ENCODE results near the gene EPHB4. TPM values are rescaled to one million over a fixed set of nuclear protein-coding genes. Genes with fewer than 3 reads are reported as not detected.
A peak's percentile ranks its signal among the peaks of the same experiment; 100 is the strongest.
"Not testable (repeated sequence)": the region's sequence is repeated elsewhere in the genome, so short reads cannot be mapped to it uniquely, and the experiment has no call there.

Gene EPHB4
- total RNA-seq, 1 donor from 2014 or later: 22.7 TPM

DNA sequence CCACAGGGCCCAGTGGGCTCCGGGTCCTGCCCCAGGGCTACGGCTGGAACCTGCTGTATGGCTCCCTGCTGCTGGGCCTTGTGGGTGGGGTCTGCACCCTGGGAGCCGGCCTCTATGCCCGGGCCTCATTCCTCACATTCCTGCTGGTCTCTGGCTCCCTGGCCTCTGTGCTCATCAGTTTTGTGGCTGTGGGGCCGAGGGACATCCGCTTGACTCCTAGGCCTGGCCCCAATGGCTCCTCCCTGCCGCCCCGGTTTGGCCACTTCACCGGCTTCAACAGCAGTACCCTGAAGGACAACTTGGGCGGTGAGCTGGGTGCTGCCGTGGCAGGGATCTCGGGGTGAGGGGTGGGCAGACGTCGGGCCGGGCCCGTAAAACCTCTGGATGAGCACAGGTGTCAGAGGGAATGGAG, 29.6 kb upstream of the EPHB4 start:
- DNase-seq (no peak), ATAC-seq (no peak)
- intact Hi-C loops (cut with micrococcal nuclease): loop anchor here (10.0 kb wide), 1 partner anchor 152 kb away; the partner anchor contains the start of gene POP7

- DNase-seq (no peak), ATAC-seq (no peak)
- intact Hi-C loops (cut with micrococcal nuclease): loop anchor here (10.0 kb wide), 1 partner anchor 151 kb away; the partner anchor contains the start of gene POP7
Measured at GRCh38 chr7:100855515-100855914, 28.2 kb upstream of the EPHB4 start.

DNA sequence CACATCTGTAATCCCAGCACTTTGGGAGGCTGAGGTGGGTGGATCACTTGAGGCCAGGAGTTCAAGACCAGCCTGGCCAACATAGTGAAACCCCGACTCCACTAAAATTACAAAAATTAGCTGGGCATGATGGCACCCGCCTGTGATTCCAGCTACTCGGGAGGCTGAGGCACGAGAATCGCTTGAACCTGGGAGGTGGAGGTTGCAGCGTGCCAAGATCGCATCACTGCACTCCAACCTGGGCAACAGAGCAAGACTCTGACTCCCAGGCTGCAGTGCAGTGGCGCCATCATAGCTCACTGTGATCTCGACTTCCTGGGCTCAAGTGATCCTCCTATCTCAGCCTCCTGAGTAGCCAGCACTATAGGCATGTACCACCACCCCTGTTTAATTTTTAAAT, 27.6 kb upstream of the EPHB4 start:
- not testable (repeated sequence) for ATAC-seq, DNase-seq
- intact Hi-C loops (cut with micrococcal nuclease): loop anchor here (10.0 kb wide), 1 partner anchor 150 kb away; the partner anchor contains the start of gene POP7

- DNase-seq: no peak
- intact Hi-C loops (cut with micrococcal nuclease): loop anchor here (10.0 kb wide), 1 partner anchor 150 kb away; the partner anchor contains the start of gene POP7
- ATAC-seq: no peak
Measured at GRCh38 chr7:100854146-100854895, 27.0 kb upstream of the EPHB4 start.

DNA sequence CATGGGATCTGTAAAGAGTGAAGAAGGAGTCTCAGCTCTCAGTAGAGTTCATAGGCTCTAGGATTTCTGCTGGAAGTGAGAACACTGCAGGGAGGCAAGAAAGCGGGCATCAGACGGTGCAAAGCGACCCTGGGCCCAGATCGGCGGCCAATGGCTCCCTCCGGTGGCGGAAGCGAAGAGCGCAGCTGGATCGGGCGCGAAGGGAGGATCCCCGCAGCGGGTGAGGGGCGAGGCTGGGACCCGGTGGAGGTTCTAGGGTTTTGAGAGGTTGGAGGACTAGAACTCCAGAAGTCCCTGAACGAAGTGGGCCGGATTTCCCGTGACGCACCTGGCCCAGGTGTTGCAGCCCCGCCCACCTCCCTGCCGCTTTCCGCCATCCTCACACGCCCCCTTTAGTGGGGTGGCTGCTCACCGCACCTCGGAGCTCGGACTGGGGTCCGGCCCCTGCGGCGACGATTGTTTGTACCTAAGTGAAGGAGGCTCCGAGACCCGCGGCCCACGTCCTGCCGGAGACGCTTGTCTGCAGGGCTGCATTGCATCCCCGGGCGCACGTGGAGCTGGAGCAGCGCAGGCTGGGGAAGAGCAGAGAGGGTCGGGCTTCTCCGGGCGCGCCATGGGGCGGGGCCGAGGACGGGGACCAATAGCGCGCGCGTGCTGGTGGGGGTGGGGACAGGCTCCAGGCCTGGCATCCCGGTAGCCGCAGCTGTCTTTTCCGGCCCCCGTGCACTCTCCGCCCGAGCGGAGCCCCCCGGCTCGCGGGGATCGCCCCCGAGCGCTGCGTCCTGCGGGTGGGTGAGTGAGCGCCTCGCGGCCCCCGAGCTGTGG, 24.9 kb upstream of the EPHB4 start, which contains the start of gene SLC12A9:
Gene SLC12A9 (plus strand): TSS at position 666 of the 825 bp plus-strand sequence. CDS start 1,485 bp downstream, outside the sequence.
- peak; percentile 100 for ATAC-seq
- intact Hi-C loops (cut with micrococcal nuclease): loop anchor here (10.0 kb wide), 1 partner anchor 147 kb away; the partner anchor contains the start of gene POP7
- DNase-seq: peak; percentile 95

DNA sequence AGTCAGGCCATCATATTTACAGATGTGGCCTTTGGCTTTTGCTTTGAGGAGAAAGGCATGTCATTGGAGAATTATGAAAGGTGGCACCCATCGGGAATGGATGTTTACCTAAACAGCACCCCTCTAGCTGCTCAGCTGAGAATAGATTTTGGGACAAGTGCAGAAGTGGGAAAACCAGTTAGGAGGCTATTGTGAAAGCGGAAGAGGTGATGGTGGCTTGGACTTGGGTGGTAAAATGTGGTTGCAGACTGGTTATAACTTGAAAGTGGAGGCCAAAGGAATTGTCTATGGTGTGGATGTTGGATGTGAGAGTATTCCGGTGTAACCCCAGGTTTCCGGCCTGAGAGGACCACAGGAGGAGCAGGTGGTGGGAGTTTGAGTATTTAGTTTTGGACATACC, 20.0 kb upstream of the EPHB4 start:
- ATAC-seq: no peak
- intact Hi-C loops (cut with micrococcal nuclease): no loop called here
- DNase-seq: no peak

DNA sequence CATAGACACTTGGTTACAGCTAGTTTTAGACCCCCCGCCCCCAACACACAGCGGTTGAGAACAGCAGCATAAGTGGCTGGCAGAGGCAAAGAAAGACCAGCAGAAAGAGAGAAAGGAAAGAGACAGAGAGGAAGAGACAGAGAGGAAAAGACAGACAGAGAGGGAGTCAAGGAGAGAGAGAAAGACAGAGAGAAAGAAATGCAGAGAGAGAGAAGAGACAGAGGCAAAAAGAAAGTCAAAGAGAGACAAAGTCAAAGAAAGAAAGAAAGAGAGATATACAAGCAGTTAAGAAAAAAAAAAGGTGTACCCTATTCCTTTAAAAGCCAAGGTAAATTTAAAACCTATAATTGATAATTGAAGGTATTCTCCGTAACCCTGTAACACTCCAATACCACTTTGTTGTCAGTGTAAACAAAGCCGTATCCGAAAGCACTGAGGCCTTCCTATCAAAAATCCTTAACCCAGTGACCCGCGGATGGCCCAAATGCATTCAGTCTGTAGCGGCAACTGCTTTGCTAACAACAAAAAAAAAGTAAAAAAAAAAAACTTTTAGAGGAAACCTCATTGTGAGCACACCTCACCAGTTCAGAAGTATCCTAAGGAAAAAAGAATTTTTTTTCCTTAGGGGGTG, 13.3 kb upstream of the EPHB4 start:
- ATAC-seq (no peak), DNase-seq (no peak)
- intact Hi-C loops (cut with micrococcal nuclease): no loop called here

- ATAC-seq (no peak), DNase-seq (no peak)
- intact Hi-C loops (cut with micrococcal nuclease): no loop called here
Measured at GRCh38 chr7:100839361-100839760, 12.0 kb upstream of the EPHB4 start.

DNA sequence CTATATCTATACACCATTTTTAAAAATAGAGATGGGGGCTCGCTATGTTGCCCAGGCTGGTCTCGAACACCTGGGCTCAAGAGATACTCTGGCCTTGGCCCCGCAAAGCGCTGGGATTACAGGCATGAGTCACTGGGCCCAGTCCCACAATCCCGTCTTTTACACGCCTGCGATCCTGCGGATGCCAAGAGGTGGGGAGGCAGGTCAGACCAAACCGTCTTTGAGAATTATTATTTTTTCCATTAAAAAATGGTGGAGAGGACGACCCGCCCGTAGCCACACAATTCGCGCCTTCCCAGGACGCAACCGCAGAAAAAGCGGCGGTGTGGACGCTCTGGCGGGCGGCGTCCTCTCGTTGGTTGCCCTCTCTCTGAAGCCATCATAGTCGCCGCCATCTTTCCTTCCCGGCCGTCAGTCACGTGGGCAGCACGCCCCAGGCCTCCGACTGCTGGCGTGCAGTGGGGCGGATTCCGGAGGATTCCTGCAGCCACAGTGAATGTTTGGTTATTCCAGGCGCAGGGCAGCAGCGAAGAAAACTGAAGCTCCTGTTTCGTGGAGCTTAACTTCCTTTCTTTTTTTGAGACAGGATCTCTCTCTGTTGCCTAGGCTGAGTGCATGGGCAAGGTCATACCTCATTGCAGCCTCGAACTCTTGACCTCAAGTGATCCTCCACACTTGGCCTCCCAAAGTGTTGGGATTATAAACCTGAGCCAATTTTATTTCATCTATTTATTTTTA, 9.9 kb upstream of the EPHB4 start:
- intact Hi-C loops (cut with micrococcal nuclease): no loop called here
- ATAC-seq (peak; percentile 97), DNase-seq (peak; percentile 94)

DNA sequence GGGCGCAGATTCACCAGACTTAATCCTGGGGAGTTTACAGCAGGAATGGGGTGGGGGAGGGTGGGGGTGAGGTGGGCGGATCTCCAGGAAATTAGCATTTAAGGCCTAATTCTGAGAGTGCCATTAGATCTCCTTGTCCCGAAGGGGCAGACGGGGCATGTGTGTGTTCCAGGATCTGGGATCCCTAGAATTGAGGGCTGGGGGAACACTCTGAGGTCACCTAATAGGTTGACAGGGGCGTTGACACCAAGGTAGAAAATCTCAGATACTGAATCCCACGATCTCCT, 9.4 kb upstream of the EPHB4 start:
- ATAC-seq: no peak
- no peak for DNase-seq
- intact Hi-C loops (cut with micrococcal nuclease): no loop called here

- intact Hi-C loops (cut with micrococcal nuclease): no loop called here
Measured at GRCh38 chr7:100835903-100836811, 8.8 kb upstream of the EPHB4 start.

DNA sequence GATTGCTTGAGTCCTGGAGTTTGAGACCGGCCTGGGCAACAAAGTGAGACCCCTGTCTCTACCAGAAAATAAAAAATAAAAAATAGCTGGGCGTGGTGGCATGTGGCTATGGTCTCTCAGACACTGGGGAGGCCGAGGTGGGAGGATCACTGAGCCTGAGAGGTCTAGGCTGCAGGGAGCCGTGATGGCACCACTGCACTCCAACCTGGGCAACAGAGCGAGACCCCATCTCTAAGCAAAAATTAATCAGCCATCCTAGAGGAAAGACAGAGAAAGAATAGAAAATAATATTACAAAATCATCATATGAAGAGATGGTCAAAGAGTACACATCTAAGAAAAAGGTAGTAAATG, 4.9 kb upstream of the EPHB4 start:
- intact Hi-C loops (cut with micrococcal nuclease): no loop called here
- no peak for ATAC-seq
- no peak for DNase-seq

More at GRCh38 chr7:100835903-100836811, 8.8 kb upstream of the EPHB4 start:
- ATAC-seq (peak; percentile 66), DNase-seq (peak; percentile 69)

GRCh38 chr7:100830396-100830795, 3.1 kb upstream of the EPHB4 start:
- DNase-seq (no peak), ATAC-seq (no peak)
- intact Hi-C loops (cut with micrococcal nuclease): no loop called here

DNA sequence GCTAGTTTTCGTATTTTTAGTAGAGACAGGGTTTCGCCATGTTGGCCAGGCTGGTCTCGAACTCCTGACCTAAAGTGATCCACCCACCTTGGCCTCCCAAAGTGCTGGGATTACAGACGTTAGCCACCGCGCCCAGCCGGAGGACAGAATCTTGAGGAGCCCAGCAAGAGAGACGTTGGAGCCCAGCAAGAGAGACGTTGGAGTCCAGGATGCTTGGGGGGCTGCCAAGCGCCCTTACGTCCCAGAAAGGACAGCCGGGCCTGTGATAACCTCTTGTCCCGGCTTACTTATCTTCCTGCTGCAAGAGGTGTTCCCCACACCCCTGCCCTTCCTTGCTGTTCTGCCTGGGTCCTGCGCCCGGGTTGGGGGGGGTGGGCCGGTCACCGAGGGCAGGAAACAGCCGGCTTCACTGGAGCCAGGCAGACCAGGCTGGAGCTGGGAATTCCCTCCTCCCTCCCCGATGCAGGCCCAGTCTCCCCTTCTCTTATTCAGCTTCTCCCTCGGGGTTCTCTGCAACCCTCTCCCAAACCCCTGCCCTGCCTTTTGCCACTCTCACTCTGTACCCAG, 1.9 kb upstream of the EPHB4 start:
- peak; percentile 72 for DNase-seq
- ATAC-seq: peak; percentile 26
- intact Hi-C loops (cut with micrococcal nuclease): no loop called here

DNA sequence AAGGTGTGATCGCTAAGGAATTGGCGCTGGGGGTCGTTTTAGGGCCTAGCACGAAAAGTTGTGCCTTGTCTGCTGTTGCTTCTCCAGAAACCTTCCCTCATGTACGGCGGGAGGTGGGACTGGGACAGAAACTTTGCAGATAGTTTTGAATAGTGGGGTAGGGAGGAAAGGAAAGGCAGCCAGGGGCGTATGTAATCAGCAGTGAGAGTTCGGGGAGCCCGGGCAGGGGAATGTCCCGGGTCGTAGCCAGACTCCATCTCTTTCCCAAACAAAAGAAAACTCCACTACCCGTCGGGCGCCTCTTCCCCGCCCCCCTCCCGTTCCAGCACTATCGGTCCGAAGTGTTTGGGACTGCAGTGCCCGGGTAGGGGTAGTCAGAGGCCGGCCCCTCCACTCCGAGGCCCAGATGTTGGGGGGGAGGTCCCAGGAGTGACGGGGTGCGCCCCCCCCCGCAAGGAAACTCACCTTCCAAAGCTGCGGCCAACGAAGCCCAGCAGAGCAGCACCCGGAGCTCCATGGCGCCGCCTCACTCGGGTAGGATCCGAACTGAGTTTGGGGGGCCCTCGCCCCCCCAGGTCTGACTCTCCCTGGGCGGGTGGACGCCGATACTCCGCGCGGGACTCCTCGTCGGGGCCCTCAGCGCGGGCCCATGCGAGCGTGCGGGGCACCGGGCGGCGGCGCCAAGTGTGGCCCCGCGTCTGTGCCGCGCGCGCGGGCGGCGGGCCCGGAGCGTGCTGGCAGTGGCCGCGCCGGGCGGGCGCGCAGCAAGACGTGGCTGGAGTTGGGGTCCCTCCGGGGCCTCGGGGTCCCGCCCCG, 601 bp downstream of the EPHB4 start:
- ATAC-seq (peak; percentile 17), DNase-seq (no peak)
- intact Hi-C loops (cut with micrococcal nuclease): no loop called here

DNA sequence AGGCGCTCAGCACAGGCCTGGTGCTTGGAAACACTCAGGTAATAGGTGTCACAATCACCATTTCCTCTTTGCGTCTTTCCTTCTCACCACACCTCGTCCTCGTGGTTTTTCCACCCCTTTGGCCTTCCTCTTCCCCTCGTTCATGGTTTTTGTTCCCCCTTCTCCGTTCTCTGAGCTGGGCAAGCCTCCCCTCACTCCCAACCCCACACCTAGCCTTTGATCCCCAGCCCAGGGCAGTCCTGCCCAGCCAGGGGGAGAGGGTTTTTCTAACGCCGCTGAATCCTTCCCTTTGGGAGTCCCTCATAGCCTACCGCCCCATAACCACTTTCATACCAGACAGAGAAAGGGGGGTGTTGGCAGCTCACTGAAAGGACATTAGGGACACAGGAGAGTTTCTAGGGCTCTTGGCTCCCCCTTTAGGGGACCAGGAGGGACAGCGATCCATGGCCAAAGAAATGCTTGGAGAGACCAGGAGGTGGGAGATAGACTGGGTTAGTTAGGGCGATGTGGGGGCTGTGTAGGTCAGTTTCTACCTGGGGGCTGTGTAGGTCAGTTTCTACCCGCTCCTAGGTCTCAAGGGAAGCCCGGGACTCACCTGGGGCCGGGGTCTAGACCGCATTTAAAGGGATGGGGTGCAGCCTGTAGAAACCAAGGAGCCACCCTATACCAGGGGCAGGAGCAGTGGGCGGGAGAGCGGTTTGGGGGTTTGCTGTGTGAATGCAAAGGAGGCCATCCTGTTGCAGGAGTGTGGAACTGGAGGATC, 1.4 kb downstream of the EPHB4 start:
- ATAC-seq (no peak), DNase-seq (no peak)
- intact Hi-C loops (cut with micrococcal nuclease): no loop called here
